Measurements from ENCODE around the gene STUM. TPM values are rescaled to one million over a fixed set of nuclear protein-coding genes. Genes with fewer than 3 reads are reported as not detected.
A peak's percentile ranks its signal among the peaks of the same experiment; 100 is the strongest.

Gene STUM
- total RNA-seq, 1 donor, result under 0.01 TPM

- no peak for DNase-seq (ENCODE audit: low read depth in 2 of 3, low spot score in 2 of 3)
Measured at GRCh38 chr1:226619031-226619430, 70.5 kb downstream of the STUM start.

DNA sequence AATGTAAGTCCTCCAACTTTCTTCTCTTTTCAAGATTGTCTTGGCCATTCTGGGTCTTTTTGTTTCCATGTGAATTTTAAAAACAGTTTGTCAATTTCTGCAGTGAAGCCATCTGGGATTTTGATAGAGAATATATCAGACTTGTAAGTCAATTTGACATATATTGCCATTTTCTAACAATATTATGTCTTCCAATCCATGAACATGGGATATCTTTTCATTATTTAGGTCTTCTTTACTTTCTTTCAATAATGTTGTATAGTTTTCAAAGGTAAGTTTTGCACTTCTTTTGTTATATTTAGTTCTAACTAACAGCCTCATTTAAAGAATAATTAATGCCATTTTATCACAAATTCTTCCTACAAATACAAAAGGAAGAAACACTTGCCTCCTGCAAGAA, 73.4 kb downstream of the STUM start:
- no peak for DNase-seq (ENCODE audit: low read depth in 2 of 3, low spot score in 2 of 3)

GRCh38 chr1:226624526-226624925, 76.0 kb downstream of the STUM start:
- no peak for DNase-seq (ENCODE audit: low read depth in 2 of 3, low spot score in 2 of 3)

DNA sequence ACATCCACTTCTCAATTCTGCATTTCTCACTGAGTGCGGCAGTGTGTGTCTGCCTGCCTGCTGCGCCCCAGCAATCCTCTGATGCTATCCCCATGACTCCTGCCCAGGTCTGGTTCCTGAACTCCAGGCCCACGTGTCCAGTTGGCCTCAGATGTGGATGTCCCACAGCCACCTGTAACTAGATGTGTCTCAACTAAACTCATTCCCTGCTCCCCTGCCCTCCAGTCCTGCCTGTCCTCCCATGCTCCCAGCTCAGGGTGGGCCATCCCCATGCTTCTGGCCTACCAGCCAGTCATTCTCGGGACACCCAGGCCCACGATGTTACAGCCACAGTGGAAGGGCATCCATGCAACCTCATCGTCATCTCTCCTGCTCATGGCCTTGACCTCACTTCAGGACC, 76.8 kb downstream of the STUM start:
- no peak for DNase-seq (ENCODE audit: low read depth in 2 of 3, low spot score in 2 of 3)

DNA sequence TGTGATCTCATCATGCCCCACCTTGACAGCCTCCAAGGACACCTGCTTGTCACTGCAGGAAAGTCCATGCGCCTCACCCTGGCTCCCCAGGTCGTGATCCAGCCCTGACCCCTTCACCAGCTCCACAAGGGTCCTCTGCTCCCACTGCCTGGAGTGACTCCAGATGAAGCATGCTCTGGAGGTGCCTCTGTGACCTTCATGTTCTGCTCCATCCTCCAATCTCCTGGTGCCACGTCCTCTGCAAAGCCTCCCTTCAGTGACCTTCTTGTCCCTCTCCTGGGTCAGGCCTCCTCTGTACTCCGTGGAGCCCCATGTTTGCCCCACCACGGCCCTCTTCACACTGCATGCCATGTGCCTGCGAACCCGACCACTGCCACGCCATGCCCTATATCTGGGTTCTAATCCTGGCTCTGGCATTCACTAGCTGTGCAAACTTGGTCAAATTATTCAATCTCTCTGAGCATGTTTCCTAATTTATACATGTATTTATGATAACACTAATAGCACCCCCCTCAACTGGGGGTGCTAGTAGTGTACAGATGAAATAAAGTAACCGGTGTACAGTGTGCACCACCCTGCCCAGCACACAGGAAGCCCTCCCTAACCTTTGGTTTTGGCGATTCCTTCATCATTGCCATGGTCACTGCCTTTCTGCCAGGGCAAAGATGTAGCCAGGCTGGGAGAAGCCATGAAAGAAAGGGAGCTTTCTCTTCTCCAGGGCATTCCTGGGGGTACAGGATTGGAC, 77.4 kb downstream of the STUM start:
- no peak for DNase-seq (ENCODE audit: low read depth in 2 of 3, low spot score in 2 of 3)

DNA sequence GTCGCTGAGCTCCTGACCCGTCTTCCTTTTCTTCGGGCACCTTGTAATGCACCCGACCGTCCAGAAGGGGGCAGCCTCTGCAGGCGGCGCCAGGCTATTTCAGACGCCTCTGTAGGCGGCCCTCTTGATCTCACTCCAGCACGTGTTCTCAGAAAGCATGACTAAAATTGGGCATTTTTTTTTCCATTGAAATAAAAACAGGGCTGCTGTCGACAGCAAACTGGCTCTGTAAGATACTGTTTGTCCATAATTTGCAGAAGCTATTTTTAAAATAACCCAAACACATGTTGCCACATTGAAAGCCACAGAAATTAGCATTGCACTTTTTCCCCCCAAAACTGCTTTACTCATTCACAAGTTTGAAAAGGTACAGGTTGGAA, 78.0 kb downstream of the STUM start:
- DNase-seq (ENCODE audit: low read depth in 2 of 3, low spot score in 2 of 3), result peak; percentile 56 to 78 (median 78)

DNA sequence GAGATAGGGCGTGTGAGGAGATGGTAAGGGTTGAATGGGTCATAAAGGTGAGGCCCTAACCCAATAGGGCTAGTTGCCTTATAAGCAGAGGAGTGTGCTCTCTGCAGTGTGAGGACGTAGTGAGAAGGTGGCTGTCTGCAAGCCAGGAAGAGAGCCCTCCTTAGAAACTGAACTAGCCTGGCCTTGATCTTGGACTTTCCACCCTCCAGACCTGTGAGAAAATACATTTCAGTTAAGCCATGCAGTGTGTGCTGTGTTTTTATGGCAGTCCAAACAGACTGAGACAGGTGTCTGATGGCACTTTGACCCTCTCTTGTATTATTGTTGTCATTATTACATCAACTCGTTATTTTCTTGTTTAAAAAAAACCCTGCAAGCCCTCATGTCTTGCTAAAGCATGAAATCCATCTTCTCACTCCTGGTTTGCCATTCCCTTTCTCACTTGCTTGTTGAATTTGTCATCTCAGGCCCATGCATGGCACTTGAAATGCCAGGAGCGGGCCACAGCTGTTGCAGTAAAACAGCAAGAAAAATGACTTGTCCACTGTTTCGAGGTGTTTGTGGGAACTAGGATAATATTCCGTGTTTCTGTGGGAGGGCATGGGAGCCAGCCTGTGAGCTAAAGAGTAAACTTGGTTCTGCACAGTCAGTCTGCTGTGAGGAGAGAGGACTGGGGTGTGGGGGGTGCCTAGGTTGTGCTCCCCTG, 78.6 kb downstream of the STUM start:
- no peak for DNase-seq (ENCODE audit: low read depth in 2 of 3, low spot score in 2 of 3)

- DNase-seq (ENCODE audit: low read depth in 2 of 3, low spot score in 2 of 3), result peak in 1 of 3 donors; percentile 31
Measured at GRCh38 chr1:226627924-226628611, 79.5 kb downstream of the STUM start.

DNA sequence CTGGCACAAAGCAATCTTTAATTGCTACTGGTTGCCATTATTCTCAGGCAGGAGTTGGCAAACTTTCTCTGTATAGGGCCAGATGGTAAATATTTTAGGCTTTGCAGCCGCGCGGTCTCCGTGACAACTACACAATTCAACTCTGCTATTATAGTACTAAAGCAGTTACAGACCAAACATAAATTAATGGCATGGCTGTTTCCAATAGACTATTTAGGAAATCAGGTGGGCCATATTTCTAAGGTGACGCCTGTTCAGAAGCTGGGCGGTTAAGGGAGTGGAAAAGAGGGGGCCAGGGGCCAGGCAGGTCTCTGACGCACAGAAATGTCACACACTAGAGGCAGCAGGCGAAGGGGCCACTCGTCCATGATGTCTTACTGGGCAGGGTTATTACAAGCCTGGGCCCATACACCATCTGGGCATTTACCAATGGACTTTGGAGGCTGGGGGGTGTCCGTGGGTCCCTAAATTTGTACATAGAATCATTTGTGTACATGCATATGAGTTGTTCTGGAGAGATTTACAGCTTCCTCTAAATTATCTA, 80.1 kb downstream of the STUM start:
- no peak for DNase-seq (ENCODE audit: low read depth in 2 of 3, low spot score in 2 of 3)

DNA sequence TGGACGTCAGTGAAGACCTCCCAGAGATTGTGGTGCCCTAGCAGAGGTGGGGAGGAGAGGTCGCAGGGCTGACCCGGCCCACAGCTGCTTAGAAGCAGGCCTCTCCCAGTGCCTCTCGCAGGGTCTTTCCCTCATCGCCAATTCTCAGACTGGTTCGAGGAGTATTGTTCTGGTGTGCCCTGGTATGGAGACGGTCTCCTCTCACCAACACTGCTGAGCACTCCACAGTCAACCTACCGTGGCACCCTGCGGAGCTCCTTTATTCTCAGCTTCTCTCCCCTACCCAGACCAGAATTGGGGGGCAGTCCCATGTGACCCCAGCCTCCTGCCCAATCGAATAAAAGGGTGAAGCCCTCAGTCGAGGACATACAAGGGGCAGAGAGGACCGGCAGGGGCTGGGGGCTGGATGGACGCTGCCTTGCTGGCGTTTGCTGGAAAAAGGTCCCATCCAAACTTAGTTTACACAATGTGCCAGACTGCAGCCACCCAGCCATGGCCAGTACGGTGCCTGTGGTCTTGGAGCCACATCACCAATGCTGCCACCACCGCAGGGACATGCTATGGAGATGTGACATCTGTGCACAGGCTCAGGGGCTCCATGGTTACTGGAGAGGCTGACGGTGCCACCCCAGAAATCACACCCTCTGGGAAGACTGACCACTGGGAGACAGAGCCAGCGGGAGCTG, 80.8 kb downstream of the STUM start:
- no peak for DNase-seq (ENCODE audit: low read depth in 2 of 3, low spot score in 2 of 3)

- no peak for DNase-seq (ENCODE audit: low read depth in 2 of 3, low spot score in 2 of 3)
Measured at GRCh38 chr1:226629896-226630550, 81.5 kb downstream of the STUM start.

- no peak for DNase-seq (ENCODE audit: low read depth in 2 of 3, low spot score in 2 of 3)
Measured at GRCh38 chr1:226630592-226630991, 82.0 kb downstream of the STUM start.

GRCh38 chr1:226631229-226632000, 82.9 kb downstream of the STUM start:
- no peak for DNase-seq (ENCODE audit: low read depth in 2 of 3, low spot score in 2 of 3)

DNA sequence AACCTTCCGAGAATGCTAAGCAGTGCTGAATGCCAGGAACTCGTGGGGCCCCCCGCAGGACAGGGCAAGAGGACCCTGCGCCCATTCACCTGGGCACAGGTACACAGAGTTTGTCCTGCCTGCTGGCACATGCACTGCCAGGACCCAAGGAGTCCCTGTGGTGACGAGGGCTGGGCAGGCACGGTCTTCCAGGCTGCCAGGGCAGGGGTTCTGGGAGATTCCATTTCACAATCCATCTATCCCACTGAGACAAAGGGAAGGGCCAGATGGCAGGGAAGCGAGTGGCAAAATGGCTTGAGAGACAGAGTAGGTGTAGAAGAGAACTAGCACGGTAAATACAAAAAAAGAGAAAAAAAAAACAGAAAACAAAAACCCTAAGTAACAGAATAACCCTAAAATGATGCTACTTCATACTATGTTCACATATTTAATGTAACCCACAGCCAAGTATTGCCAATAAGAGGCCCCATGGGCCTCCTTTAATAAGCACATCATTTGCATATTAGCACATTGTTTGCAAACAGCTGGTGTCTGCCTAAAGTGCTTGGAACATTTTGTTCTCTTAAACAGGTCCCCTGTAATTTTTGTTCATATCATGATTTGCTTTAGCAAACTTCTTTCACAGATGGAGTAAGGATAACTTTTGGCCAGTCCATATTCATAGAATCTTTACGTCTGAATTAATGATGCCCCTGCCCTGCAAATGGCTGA, 83.8 kb downstream of the STUM start:
- DNase-seq (ENCODE audit: low read depth in 2 of 3, low spot score in 2 of 3), result no peak

DNA sequence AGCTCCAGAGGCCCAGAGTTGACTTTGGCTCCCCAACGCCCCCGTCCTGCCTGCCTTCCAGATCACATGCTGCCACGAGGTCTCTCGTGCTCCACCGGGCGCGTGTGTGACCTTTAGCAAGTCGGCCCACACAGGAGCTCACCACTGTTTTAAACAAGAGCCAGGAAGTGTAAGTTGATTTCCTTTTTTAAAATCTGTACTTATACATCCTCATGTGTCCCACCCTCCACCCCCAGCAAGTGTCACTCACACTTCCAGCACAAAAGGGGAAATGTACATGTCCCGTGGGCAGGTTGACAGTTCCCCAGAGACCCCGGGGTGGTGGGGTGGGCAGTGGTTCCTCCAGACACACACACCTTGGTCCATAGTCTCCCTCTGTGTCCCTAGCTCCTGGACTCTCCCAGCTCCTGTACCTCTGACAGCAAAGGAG, 84.4 kb downstream of the STUM start:
- DNase-seq (ENCODE audit: low read depth in 2 of 3, low spot score in 2 of 3), result no peak

DNA sequence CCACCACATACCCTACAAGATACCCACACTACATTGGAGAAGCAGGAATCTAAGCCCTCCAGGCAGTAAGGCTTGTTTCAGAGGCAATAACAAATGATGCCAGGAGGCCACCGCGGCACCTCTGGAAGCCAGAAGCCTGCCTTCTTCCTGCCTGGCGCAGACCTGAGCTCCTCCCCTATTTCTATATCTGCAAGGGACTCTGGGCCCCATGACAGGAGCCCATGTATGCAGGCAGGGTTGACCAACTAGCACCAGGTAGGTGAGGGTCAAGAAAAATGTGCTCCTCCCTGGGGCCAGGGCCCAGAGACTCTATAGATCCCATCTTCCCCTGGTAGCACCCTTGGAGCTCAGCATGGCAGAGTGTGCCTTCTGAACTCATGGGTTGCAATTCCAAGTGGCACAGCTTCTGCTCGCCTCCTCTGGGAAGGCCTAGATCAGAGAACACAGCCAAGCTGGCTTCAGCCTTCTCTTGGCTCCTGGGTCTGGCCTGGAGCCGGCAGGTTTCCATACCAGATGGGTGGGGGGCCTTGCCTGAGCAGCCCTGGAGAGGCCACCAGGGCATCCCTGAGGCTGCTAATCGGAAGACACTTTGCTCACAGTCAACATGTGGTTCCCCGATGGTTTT, 85.1 kb downstream of the STUM start:
- DNase-seq (ENCODE audit: low read depth in 2 of 3, low spot score in 2 of 3), result no peak

DNA sequence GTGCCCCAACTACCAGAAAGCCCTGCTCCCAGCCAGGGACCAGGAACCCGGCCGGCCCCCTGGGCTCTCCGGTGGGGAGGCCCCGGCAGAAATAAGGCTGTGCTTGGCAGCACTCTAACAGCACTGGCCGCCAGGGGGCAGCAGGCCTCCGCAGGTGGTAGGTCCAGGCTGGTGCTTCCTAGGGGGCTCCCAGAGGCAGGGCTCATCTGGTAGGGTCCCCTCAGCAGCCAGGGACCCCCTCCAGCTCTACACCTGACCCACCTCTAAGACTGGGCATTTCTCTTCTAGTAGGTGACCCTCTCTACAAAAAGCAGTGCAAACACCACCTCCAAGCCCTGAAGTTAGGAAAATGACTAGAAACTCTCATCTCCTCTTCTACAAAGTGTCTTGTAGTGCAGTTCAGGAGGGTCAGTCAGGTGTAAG, 85.6 kb downstream of the STUM start:
- peak; percentile 75 to 78 (median 77) for DNase-seq (ENCODE audit: low read depth in 2 of 3, low spot score in 2 of 3)

DNA sequence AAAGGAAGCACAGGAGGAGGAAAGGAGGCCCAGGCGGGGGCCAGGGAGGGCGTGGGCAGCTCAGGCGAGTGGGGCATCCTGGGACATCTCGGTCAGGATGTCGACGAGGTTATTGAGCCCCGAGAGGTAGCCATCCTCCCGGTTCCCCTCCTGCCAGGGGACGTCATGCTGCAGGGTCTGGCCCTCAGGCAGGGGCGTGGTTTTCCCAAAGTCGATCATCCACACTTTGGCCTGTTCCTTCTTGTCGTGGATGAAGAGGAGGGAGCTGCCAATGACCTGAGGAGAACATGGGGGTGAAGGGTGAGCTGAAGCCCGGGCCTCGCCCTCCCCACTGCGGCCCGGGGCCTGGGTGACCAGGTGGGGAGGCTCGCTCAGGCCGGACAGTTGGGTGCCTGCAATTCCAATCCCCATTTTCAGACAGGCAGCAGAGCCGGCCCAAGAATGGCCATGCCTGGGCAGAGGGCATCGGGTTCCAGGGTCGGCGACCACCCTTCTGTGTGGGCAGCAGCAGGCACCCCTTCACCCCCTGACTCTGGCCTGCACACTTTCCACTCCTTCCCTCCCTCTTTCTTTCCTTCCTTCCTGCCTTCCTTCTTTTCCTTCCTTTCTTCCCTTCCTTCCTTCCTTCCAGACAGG, 86.2 kb downstream of the STUM start:
- DNase-seq (ENCODE audit: low read depth in 2 of 3, low spot score in 2 of 3), result no peak
